ENCODE results near the gene PCDHA12.
"Not testable (repeated sequence)": the region's sequence is repeated elsewhere in the genome, so short reads cannot be mapped to it uniquely, and the experiment has no call there.

Gene PCDHA12, protein sequence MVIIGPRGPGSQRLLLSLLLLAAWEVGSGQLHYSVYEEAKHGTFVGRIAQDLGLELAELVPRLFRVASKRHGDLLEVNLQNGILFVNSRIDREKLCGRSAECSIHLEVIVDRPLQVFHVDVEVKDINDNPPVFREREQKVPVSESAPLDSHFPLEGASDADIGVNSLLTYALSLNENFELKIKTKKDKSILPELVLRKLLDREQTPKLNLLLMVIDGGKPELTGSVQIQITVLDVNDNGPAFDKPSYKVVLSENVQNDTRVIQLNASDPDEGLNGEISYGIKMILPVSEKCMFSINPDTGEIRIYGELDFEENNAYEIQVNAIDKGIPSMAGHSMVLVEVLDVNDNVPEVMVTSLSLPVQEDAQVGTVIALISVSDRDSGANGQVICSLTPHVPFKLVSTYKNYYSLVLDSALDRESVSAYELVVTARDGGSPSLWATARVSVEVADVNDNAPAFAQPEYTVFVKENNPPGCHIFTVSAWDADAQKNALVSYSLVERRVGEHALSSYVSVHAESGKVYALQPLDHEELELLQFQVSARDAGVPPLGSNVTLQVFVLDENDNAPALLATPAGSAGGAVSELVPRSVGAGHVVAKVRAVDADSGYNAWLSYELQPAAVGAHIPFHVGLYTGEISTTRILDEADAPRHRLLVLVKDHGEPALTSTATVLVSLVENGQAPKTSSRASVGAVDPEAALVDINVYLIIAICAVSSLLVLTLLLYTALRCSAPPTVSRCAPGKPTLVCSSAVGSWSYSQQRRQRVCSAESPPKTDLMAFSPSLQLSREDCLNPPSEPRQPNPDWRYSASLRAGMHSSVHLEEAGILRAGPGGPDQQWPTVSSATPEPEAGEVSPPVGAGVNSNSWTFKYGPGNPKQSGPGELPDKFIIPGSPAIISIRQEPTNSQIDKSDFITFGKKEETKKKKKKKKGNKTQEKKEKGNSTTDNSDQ

DNA sequence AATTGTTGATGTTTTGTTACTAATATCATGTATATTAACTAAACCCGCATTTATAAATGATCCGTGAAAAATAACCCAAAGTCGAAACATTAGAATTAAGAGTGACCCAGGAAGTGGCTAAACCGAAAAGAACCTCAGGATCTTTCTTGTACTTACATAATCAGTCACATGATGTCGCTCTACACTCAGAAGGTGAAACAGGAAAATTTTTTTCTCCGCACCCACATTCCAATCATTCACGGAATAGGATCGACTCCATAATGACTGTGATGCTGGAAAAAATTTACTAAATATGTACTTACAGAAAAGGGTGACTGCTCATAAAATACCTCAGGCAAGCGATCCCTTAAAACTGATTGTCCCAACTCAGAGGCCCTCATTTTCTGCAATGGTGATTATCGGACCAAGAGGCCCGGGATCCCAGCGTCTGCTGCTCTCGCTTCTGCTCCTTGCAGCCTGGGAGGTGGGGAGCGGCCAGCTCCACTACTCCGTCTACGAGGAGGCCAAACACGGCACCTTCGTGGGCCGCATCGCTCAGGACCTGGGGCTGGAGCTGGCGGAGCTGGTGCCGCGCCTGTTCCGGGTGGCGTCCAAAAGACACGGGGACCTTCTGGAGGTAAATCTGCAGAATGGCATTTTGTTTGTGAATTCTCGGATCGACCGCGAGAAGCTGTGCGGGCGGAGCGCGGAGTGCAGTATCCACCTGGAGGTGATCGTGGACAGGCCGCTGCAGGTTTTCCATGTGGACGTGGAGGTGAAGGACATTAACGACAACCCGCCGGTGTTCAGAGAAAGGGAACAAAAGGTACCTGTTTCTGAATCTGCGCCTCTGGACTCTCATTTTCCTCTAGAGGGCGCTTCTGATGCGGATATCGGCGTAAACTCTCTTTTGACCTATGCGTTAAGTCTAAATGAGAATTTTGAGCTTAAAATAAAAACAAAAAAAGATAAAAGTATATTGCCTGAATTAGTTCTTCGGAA is at the start of gene PCDHA12:
Gene PCDHA12 (plus strand): TSS at position 224 of the 981 bp plus-strand sequence. CDS start 165 bp downstream, at position 389.
- no peak for DNase-seq

DNA sequence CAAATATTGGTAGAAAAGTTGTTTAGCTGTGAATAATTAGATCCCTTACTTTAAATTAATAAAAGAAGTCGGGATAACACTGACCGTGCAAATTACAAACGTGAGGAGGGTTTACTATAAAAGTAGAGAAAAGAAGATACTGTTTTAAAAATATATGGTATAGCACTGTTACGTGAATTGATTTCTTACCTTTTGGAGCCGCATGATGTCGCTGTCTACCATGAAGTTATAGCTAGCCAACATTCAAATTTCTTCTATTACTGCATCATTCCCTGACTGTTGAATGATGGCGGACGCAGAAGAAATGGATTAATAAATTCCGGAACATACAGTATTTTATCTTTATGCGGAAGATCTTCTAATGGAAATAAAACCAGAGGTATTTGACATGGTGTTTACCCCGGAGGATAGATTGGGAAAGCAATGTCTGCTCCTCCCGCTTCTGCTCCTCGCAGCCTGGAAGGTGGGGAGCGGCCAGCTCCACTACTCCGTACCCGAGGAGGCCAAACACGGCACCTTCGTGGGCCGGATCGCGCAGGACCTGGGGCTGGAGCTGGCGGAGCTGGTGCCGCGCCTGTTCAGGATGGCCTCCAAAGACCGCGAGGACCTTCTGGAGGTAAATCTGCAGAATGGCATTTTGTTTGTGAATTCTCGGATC is 47.3 kb upstream of the PCDHA12 start, which contains the start of gene PCDHA6:
Gene PCDHA6 (plus strand): TSS at position 257 of the 658 bp plus-strand sequence. CDS start 132 bp downstream, at position 389.
- no peak for DNase-seq

DNA sequence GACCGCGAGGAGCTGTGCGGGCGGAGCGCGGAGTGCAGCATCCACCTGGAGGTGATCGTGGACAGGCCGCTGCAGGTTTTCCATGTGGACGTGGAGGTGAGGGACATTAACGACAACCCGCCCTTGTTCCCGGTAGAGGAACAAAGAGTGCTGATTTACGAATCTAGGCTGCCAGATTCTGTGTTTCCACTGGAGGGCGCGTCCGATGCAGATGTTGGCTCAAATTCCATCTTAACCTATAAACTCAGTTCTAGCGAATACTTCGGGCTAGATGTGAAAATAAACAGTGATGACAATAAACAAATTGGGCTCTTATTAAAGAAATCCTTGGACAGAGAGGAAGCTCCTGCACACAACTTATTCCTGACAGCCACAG is 46.8 kb upstream of the PCDHA12 start:
- no peak for DNase-seq

DNA sequence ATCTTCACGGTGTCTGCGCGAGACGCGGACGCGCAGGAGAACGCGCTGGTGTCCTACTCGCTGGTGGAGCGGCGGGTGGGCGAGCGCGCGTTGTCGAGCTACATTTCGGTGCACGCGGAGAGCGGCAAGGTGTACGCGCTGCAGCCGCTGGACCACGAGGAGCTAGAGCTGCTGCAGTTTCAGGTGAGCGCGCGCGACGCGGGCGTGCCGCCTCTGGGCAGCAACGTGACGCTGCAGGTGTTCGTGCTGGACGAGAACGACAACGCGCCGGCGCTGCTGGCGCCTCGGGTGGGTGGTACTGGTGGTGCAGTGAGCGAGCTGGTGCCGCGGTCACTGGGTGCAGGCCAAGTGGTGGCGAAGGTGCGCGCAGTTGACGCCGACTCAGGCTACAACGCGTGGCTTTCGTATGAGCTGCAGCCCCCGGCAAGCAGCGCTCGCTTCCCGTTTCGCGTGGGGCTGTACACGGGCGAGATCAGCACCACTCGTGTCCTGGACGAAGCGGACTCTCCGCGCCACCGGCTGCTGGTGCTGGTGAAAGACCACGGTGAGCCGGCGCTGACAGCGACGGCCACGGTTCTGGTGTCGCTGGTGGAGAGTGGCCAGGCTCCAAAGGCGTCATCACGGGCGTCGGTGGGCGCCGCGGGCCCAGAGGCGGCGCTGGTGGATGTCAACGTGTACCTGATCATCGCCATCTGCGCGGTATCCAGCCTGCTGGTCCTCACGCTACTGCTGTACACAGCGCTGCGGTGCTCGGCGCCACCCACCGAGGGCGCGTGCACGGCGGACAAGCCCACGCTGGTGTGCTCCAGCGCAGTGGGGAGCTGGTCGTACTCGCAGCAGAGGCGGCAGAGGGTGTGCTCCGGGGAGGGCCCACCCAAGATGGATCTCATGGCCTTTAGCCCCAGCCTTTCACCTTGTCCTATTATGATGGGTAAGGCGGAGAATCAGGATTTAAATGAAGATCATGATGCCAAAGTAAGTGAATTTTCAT is 45.3 kb upstream of the PCDHA12 start:
- not testable (repeated sequence) for DNase-seq

DNA sequence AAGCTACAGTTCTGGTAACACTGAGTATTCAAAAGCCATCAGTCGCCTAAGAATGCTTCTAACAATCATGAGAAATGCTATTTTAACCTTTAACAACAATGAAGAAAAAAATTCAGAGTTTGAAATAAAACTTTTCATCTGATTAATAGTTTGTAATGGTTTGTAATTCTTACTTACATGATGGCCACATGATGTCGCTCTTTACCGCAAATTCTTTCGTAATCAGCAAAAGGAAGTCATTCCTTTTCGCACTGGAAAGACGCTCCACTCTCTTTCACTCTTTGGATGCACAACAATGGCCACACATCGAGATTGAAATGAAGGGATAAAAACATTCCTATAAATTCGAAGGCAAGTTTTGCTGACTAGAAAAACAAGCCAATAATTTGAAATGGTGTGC is 41.1 kb upstream of the PCDHA12 start, which contains the start of gene PCDHA7:
Gene PCDHA7 (plus strand): TSS at position 277 of the 400 bp plus-strand sequence. CDS start 115 bp downstream, at position 392.
- no peak for DNase-seq

DNA sequence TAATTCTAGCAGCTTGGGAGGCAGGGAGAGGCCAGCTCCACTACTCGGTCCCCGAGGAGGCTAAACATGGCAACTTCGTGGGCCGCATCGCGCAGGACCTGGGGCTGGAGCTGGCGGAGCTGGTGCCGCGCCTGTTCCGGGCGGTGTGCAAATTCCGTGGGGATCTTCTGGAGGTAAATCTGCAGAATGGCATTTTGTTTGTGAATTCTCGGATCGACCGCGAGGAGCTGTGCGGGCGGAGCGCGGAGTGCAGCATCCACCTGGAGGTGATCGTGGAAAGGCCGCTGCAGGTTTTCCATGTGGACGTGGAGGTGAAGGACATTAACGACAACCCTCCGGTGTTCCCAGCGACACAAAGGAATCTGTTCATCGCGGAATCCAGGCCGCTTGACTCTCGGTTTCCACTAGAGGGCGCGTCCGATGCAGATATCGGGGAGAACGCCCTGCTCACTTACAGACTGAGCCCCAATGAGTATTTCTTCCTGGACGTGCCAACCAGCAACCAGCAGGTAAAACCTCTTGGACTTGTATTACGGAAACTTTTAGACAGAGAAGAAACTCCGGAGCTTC is 40.6 kb upstream of the PCDHA12 start:
- not testable (repeated sequence) for DNase-seq

DNA sequence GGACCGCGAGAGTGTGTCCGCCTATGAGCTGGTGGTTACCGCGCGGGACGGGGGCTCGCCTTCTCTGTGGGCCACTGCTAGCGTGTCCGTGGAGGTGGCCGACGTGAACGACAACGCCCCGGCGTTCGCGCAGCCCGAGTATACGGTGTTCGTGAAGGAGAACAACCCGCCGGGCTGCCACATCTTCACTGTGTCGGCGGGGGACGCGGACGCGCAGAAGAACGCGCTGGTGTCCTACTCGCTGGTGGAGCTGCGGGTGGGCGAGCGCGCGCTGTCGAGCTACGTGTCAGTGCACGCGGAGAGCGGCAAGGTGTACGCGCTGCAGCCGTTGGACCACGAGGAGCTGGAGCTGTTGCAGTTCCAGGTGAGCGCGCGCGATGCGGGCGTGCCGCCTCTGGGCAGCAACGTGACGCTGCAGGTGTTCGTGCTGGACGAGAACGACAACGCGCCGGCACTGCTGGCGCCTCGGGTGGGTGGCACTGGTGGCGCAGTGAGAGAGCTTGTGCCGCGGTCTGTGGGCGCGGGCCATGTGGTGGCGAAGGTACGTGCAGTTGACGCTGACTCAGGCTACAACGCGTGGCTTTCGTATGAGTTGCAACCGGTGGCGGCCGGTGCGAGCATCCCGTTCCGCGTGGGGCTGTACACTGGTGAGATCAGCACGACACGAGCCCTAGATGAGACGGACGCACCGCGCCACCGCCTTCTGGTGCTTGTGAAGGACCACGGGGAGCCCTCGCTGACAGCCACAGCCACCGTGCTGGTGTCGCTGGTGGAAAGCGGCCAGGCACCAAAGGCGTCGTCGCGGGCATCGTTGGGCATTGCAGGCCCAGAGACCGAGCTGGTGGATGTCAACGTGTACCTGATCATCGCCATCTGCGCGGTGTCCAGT is 39.2 kb upstream of the PCDHA12 start:
- no peak for DNase-seq

DNA sequence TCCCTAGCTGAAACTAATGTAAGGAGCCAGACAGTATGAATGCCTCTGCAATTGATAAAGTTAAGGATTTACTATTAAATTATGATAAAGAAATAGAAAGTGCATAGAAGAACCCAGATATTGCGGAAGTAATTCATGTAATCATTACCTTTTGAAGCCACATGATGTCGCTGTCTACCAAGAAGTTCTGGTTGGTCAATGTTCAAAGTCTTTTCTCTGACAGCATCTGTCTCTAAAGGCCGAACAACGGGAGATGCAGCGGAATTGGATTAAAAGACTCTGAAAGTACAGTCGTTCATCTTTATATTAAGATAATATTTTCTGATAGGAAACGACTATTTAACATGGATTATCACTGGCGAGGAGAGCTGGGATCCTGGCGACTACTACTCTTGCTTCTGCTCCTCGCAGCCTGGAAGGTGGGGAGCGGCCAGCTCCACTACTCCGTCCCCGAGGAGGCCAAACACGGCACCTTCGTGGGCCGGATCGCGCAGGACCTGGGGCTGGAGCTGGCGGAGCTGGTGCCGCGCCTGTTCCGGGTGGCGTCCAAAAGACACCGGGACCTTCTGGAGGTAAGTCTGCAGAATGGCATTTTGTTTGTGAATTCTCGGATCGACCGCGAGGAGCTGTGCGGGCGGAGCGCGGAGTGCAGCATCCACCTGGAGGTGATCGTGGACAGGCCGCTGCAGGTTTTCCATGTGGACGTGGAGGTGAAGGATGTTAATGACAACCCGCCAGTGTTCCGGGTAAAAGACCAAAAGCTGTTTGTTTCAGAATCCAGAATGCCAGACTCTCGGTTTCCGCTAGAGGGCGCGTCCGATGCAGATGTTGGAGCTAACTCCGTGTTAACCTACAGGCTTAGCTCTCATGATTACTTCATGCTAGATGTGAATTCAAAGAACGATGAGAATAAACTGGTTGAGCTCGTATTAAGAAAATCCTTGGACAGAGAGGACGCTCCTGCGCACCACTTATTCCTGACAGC is 33.8 kb upstream of the PCDHA12 start, which contains the start of gene PCDHA8:
Gene PCDHA8 (plus strand): TSS at position 210 of the 985 bp plus-strand sequence. CDS start 135 bp downstream, at position 345.
- DNase-seq = no peak

DNA sequence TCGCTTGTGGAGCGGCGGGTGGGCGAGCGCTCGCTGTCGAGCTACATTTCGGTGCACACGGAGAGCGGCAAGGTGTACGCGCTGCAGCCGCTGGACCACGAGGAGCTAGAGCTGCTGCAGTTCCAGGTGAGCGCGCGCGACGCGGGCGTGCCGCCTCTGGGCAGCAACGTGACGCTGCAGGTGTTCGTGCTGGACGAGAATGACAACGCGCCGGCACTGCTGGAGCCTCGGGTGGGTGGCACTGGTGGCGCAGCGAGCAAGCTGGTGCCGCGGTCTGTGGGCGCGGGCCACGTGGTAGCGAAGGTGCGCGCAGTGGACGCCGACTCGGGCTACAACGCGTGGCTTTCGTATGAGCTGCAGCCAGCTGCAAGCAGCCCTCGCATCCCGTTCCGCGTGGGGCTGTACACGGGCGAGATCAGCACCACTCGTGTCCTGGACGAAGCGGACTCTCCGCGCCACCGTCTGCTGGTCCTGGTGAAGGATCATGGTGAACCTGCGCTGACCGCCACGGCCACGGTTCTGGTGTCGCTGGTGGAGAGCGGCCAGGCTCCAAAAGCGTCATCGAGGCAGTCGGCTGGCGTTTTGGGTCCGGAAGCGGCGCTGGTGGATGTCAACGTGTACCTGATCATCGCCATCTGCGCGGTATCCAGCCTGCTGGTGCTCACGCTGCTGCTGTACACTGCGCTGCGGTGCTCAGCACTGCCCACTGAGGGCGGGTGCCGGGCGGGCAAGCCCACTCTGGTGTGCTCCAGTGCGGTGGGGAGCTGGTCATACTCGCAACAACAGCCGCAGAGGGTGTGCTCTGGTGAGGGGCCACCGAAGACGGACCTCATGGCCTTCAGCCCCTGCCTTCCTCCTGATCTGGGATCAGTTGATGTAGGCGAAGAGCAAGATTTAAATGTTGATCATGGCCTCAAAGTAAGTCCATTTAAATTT is 32.0 kb upstream of the PCDHA12 start:
- no peak for DNase-seq

DNA sequence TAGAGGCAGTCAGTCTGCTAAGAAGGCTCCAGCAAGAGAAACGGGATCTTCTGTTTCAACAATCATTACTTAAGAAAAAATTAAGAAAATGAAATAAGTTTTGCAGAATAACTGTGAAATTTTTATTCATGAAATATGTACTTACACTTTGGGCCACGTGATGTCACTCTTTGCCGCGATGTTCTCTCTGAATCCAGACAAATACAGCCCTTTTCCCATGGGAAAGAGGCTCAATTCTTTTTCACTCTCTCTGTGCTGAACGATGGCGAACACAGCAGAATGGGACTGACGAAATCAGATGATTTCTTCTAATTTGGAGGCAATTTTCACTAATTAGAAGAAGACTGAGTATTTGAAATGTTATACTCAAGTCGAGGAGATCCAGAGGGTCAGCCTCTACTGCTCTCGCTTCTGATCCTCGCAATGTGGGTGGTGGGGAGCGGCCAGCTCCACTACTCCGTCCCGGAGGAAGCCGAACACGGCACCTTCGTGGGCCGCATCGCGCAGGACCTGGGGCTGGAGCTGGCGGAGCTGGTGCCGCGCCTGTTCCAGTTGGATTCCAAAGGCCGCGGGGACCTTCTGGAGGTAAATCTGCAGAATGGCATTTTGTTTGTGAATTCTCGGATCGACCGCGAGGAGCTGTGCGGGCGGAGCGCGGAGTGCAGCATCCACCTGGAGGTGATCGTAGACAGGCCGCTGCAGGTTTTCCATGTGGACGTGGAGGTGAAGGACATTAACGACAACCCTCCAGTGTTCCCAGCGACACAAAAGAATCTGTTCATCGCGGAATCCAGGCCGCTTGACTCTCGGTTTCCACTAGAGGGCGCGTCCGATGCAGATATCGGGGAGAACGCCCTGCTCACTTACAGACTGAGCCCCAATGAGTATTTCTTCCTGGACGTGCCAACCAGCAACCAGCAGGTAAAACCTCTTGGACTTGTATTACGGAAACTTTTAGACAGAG is 26.7 kb upstream of the PCDHA12 start, which contains the start of gene PCDHA9:
Gene PCDHA9 (plus strand): TSS at position 244 of the 964 bp plus-strand sequence. CDS start 114 bp downstream, at position 358.
- DNase-seq = not testable (repeated sequence)

DNA sequence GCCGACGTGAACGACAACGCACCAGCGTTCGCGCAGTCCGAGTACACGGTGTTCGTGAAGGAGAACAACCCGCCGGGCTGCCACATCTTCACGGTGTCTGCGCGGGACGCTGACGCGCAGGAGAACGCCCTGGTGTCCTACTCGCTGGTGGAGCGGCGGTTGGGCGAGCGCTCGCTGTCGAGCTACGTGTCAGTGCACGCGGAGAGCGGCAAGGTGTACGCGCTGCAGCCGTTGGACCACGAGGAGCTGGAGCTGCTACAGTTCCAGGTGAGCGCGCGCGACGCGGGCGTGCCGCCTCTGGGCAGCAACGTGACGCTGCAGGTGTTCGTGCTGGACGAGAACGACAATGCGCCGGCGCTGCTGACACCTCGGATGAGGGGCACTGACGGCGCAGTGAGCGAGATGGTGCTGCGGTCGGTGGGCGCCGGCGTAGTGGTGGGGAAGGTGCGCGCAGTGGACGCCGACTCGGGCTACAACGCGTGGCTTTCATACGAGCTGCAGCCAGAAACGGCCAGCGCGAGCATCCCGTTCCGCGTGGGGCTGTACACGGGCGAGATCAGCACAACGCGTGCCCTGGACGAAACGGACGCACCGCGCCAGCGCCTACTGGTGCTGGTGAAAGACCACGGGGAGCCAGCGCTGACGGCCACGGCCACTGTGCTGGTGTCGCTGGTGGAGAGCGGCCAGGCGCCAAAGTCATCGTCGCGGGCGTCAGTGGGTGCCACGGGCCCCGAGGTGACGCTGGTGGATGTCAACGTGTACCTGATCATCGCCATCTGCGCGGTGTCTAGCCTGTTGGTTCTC is 25.1 kb upstream of the PCDHA12 start:
- DNase-seq = not testable (repeated sequence)

DNA sequence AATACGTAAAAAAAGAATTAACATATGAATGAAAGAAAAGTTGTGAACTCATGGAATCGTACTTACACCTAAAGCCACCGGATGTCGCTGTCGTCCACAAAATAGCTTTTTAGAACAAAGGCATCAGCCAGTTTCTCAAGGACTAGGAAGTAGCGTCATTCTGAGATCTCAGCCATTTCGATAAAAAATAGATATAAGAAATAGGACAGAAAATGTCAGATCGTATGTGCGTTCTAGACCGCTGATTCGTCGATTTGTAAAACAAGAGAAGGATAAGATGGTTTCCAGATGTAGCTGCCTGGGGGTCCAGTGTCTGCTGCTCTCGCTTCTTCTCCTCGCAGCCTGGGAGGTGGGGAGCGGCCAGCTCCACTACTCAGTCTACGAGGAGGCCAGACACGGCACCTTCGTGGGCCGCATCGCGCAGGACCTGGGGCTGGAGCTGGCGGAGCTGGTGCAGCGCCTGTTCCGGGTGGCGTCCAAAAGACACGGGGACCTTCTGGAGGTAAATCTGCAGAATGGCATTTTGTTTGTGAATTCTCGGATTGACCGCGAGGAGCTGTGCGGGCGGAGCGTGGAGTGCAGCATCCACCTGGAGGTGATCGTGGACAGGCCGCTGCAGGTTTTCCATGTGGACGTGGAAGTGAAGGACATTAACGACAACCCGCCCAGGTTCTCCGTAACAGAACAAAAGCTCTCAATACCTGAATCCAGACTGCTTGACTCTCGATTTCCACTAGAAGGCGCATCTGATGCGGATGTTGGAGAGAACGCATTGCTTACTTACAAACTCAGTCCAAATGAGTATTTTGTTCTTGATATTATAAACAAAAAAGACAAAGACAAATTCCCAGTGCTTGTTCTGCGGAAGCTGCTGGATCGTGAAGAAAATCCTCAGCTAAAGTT is 19.1 kb upstream of the PCDHA12 start, which contains the start of gene PCDHA10:
Gene PCDHA10 (plus strand): TSS at position 126 of the 903 bp plus-strand sequence. CDS start 152 bp downstream, at position 278.
- DNase-seq = no peak
